Smooth muscle cell of the brain vasculature (primary cell): ENCODE results near the gene LEO1.

ENCODE experiments used
- DNase-seq: peaks from one replicate; pipeline ENCODE4 v3.0.0-alpha.2; 2012; ENCODE audit warnings: low read depth, low spot score

Gene LEO1

DNA sequence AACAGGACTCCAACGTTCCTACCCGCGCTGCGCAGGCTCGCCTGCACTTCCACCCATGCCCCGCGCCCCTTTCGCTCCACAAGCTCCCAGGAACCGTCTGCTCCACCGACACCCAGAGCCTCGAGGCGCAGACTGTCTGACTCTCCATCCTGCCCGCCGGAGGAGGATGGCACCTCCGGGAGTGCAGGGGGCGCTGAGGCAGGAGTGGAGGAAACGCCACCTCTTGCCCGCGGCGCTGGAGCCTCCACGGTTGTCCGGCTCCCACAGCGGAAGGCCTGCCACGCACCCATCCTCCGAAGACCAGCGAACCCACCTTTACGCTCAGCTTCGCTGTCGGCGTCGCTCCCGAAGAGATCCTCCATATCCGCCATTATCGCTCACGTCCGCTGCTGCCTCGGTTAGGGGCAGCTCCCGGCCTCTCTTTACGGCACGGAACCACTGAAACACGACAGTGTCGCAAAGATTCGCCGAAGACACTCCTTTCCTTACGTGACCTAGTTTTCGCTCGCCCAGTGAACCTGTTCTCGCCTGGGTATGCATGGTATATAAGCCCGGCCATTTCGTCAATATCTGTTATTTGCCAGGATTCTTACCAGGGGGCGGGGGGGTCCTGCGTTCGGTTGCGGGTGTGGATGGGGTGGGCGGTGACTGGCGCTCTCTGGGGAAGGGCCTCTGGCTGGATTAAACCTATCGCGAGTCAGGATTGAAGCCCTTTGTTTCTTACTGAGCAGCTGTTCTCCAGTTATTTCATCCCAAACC, at the start of gene LEO1:
Gene LEO1 (minus strand): TSS at position 404 of the 759 bp plus-strand sequence. CDS start 33 bp downstream, at position 371.
- peak; percentile 86 for DNase-seq

DNA sequence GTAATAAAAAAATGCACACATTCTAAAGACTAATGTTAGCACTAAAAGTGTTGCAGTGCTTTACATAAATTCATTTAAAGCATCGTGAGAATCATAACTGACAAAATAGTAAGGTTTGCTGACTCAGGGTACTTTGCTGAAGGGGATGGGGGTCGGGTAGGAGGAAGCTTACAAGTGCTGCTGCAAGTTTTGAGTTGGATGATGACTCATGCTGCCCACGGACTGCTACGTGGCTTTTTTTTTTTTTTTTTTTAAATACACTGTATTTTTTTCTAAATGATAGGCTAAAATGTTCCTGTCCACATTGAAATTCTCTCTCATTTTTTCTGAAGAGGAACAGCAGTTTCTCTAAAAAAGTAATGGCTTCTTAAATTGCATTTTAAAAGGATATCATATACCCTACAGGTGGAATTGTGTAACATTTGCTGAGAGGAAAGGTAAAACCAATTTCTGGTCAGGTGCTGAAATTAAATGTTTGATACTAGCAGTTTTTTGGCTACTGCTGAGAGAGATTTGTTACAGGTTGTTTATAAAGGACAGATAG, 49.6 kb upstream of the LEO1 start:
- DNase-seq, result peak; percentile 69

GRCh38 chr15:52020221-52021085, 48.9 kb upstream of the LEO1 start:
- no peak for DNase-seq

GRCh38 chr15:52019394-52020220, 48.0 kb upstream of the LEO1 start:
- DNase-seq, result peak; percentile 51

DNA sequence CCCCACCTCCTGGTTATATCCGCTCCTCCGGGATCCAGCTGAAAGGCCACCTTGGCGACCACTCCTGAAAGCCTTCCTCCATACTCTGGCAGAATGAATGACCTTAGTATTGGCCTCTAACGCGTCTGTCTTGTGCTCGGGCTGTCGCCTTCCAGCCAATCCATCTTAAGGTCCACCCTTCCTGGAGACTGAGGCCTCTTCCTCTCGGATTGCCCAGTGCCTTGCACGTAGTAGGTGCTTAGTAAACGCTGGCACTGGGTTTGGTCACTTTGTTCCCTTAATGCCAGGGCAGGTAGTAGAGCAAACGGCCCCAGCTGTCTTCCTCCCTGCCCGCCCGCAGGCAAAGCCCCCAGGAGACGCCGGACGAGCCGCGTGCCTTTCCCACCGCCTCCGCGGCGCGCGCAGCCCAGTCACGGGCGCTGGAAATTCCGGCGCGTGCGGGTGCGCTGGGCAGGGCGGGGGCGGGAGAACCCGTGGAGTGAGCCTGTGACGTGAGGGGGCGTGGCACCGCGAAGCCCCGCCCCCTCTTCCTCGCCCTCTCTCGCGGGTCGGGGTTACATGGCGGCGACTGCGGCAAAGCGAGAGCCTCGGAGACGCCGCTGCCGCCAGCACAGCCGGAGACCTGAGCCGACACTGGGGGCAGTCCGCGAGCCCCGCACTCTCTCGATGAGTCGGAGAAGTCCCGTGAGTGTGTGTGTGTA, 47.3 kb upstream of the LEO1 start, which contains the start of gene MAPK6:
Gene MAPK6 (plus strand): TSS at position 527 of the 701 bp plus-strand sequence. CDS start 27,242 bp downstream, outside the sequence.
- peak; percentile 79 for DNase-seq

- no peak for DNase-seq
Measured at GRCh38 chr15:52018244-52018643, 46.7 kb upstream of the LEO1 start.

GRCh38 chr15:52016316-52016715, 44.7 kb upstream of the LEO1 start:
- no peak for DNase-seq

- no peak for DNase-seq
Measured at GRCh38 chr15:52014616-52015015, 43.0 kb upstream of the LEO1 start.

- DNase-seq, result no peak
Measured at GRCh38 chr15:52013151-52013791, 41.7 kb upstream of the LEO1 start.

DNA sequence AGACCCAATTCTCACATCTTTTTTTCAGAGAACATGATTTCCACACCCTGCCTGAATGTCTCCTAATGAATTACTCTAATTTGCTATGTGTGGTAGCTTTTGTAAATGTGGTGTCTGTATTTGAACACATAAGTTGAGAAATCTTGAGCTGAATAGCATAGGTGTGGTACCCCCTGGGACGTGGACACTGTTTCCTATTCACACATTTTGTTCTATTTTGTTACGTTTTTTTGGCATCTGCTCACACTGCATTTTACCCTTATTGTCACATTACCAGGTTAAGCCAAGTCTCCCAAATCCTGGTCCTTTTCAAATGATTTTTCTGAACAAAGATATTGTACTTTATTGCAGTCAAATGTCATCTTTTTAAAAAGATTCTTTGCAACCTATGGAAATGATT, 40.6 kb upstream of the LEO1 start:
- no peak for DNase-seq

GRCh38 chr15:52011711-52012144, 40.1 kb upstream of the LEO1 start:
- no peak for DNase-seq

- no peak for DNase-seq
Measured at GRCh38 chr15:52010633-52011595, 39.3 kb upstream of the LEO1 start.

- no peak for DNase-seq
Measured at GRCh38 chr15:52008698-52009434, 37.3 kb upstream of the LEO1 start.

DNA sequence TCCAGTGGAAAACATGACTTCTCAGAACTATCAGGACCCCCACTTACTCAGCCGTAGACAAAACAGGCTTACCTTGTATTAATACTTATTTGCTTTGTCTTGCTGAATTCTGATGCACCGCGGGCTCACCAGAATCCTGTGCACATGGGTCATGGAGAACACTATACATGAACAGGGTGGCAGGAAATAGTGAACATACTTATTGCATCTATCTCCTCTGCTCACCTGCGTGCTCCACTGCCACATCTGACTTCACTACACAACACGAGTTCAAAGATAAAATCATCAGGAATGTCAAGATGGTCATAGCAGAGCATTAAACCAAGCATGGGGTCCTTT, 36.8 kb upstream of the LEO1 start:
- DNase-seq, result no peak

- DNase-seq, result no peak
Measured at GRCh38 chr15:52006702-52007340, 35.2 kb upstream of the LEO1 start.

- no peak for DNase-seq
Measured at GRCh38 chr15:52005748-52006701, 34.4 kb upstream of the LEO1 start.

- DNase-seq, result no peak
Measured at GRCh38 chr15:52004806-52005205, 33.2 kb upstream of the LEO1 start.
